Measurements from ENCODE around the gene THOC5. TPM values are rescaled to one million over a fixed set of nuclear protein-coding genes. Genes with fewer than 3 reads are reported as not detected.
A peak's percentile ranks its signal among the peaks of the same experiment; 100 is the strongest.
"Not testable (repeated sequence)": the region's sequence is repeated elsewhere in the genome, so short reads cannot be mapped to it uniquely, and the experiment has no call there.

The THOC5 gene
- total RNA-seq, 1 donor = 53.1 TPM

DNA sequence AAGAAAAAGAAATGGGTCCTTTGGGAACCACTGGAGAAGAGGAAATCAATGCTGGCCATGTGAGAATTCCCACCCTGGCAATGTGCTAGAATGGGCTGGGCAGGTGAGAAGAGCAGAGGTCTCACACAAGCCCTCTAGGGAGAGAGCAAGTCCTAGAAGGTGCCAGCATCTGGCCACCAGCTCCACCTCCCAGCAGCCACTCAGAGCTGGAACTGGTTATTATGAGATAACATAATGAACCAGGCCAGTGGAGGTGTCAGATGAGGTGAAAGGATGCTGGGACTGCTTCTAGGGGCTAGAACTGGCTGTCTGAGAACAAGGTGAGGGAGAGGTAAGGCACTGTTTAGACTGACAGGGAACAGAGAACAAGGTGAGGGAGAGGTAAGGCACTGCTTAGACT is 44.3 kb downstream of the THOC5 start:
- TF ChIP-seq, protein P1, sequence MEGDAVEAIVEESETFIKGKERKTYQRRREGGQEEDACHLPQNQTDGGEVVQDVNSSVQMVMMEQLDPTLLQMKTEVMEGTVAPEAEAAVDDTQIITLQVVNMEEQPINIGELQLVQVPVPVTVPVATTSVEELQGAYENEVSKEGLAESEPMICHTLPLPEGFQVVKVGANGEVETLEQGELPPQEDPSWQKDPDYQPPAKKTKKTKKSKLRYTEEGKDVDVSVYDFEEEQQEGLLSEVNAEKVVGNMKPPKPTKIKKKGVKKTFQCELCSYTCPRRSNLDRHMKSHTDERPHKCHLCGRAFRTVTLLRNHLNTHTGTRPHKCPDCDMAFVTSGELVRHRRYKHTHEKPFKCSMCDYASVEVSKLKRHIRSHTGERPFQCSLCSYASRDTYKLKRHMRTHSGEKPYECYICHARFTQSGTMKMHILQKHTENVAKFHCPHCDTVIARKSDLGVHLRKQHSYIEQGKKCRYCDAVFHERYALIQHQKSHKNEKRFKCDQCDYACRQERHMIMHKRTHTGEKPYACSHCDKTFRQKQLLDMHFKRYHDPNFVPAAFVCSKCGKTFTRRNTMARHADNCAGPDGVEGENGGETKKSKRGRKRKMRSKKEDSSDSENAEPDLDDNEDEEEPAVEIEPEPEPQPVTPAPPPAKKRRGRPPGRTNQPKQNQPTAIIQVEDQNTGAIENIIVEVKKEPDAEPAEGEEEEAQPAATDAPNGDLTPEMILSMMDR (IDR thresholded peaks at IDR 0.05; ENCODE audit: insufficient read depth, low read length) = no peak
- no peak for DNase-seq (ENCODE audit: low read depth)
- H3K4me3 ChIP-seq (ENCODE audit: low read depth, low read length) = no peak overlapping the region

- no peak overlapping the region for H3K4me3 ChIP-seq (ENCODE audit: low read depth, low read length)
- DNase-seq (ENCODE audit: low read depth) = peak; percentile 78
- TF ChIP-seq, protein P1 (IDR thresholded peaks at IDR 0.05; ENCODE audit: insufficient read depth, low read length) = no peak
Observed at GRCh38 chr22:29503811-29504372, 49.7 kb downstream of the THOC5 start.

- no peak for DNase-seq (ENCODE audit: low read depth)
- TF ChIP-seq, protein P1 (IDR thresholded peaks at IDR 0.05; ENCODE audit: insufficient read depth, low read length) = no peak
- H3K4me3 ChIP-seq (ENCODE audit: low read depth, low read length) = no peak overlapping the region
Observed at GRCh38 chr22:29499852-29500251, 53.7 kb downstream of the THOC5 start.

DNA sequence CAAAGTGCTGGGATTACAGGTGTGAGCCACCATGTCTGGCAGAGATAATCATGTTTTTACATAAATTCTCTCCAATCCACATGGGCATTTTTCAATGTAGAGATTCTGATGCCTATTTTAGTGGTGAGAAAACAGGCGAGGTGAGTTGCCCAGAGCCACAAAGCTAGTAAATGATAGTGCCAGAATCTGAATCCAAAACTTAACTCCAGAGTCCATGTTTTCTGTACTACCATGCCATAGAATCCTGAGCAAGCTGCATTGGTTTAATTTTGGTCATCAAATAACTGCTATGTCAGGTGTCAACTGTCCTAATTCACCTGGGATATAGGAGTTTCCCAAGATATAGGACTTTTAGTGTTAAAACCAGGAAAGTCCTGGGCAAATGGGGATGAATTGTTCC is 59.9 kb downstream of the THOC5 start:
- H3K4me3 ChIP-seq (ENCODE audit: low read depth, low read length) = no peak overlapping the region
- DNase-seq (ENCODE audit: low read depth) = no peak
- TF ChIP-seq, protein P1 (IDR thresholded peaks at IDR 0.05; ENCODE audit: insufficient read depth, low read length) = no peak

GRCh38 chr22:29491012-29491411 is 62.5 kb downstream of the THOC5 start:
- no peak overlapping the region for H3K4me3 ChIP-seq (ENCODE audit: low read depth, low read length)
- DNase-seq (ENCODE audit: low read depth) = no peak
- TF ChIP-seq, protein P1 (IDR thresholded peaks at IDR 0.05; ENCODE audit: insufficient read depth, low read length) = no peak

DNA sequence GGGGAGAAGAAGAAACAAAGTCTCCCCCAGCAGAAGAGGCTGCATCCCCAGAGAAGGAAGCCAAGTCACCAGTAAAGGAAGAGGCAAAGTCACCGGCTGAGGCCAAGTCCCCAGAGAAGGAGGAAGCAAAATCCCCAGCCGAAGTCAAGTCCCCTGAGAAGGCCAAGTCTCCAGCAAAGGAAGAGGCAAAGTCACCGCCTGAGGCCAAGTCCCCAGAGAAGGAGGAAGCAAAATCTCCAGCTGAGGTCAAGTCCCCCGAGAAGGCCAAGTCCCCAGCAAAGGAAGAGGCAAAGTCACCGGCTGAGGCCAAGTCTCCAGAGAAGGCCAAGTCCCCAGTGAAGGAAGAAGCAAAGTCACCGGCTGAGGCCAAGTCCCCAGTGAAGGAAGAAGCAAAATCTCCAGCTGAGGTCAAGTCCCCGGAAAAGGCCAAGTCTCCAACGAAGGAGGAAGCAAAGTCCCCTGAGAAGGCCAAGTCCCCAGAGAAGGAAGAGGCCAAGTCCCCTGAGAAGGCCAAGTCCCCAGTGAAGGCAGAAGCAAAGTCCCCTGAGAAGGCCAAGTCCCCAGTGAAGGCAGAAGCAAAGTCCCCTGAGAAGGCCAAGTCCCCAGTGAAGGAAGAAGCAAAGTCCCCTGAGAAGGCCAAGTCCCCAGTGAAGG is 64.3 kb downstream of the THOC5 start:
- not testable (repeated sequence) for H3K4me3 ChIP-seq (ENCODE audit: low read depth, low read length); DNase-seq (ENCODE audit: low read depth)

DNA sequence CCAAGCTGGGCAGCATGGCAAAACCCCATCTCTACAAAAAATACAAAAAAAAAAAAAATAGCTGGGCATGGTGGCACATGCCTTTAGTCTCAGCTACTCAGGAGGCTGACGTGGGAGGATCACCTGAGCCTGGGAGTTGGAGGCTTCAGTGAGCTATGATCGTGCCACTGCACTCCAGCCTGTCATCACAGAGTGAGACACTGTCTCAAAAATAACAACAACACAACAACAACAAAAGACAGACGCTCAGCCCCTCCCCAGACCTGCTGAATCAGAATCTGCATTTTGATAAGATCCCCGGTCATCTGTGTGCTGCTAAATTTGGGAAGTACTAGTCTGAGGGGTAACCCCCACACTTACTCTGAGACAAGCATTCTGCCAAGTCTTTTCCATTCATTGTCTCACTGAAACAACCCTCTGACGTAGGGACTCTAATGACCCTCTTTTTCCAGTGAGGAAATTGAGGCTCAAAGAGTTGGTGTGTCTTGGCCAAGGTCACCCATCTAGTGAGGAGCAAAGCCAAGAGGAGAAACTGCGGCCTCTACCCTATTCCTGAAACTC is 66.1 kb downstream of the THOC5 start:
- H3K4me3 ChIP-seq (ENCODE audit: low read depth, low read length) = no peak overlapping the region
- TF ChIP-seq, protein P1 (IDR thresholded peaks at IDR 0.05; ENCODE audit: insufficient read depth, low read length) = no peak
- DNase-seq (ENCODE audit: low read depth) = no peak
